Measurements from ENCODE around the gene STK32C. TPM values are rescaled to one million over a fixed set of nuclear protein-coding genes. Genes with fewer than 3 reads are reported as not detected.

Gene STK32C
- total and polyA plus RNA-seq, 3 donors from 2014 or later = 33.9 to 49.0 (median 34.2) TPM

DNA sequence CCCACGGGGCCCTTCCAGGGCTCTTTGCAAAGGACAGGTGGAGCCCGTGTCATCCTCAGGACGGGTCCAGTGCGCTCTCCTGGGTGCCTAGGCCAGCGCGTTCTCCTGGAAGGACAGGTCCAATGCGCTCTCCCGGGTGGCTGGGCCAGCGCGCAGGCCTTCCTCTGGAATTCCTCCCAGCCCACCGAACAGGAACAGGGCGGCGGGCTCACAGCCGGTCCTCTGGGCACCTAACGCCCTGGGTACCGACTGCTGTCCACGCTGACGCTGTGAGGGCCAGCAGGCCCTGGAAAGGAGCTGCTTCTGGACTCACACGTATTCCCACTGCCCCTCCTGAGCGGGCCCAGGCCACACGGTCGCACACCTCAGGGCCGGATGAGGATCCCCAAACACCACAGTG lies 49.3 kb downstream of the STK32C start:
- no peaks in the 10 kb centered on the region for H3K36me3 ChIP-seq (ENCODE audit: low read depth, missing control alignments)
- no peak overlapping the region for H3K27ac ChIP-seq
- no peak overlapping the region for H3K4me3 ChIP-seq
- WGBS, 2 donors = 90 to 93% methylated on average over 9 to 23 of the region's 23 CpGs
- no peaks in the 10 kb centered on the region for H3K27me3 ChIP-seq
- H3K9me3 ChIP-seq = no peaks in the 10 kb centered on the region
- intact Hi-C loops (cut with DNase I; ENCODE audit: low total_unique reads) = no loop called here
- DNase-seq = no peak
- TF ChIP-seq CTCF (IDR thresholded peaks at IDR 0.05) = no peak
- TF ChIP-seq POLR2A (IDR thresholded peaks at IDR 0.05) = no peak
- no peaks in the 10 kb centered on the region for H3K4me1 ChIP-seq

DNA sequence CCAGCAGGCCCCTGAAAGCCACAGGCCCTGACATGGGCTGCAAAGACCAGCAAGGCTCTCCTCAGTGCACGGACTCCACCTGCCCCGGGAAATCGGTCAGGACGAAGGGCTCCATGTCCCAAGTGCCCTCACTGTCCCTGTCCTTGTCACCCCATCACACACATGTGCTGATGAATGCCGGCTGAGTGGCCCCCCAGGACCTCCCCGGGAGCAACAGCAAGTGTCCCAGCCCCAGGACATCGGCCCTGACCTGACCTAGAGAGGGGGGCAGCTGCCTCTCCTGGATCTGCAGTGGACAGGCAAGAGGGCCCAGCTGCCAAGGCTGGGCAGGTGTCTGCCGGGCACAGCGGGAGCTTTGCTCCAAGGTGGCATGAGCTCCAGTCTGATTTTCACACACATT lies 49.8 kb downstream of the STK32C start:
- Histone ChIP-seq H3K4me1 (no peaks in the 10 kb centered on the region), H3K4me3 (no peak overlapping the region), H3K27ac (no peak overlapping the region), H3K27me3 (no peaks in the 10 kb centered on the region), H3K36me3 (ENCODE audit: low read depth, missing control alignments) (no peaks in the 10 kb centered on the region), H3K9me3 (no peaks in the 10 kb centered on the region)
- intact Hi-C loops (cut with DNase I; ENCODE audit: low total_unique reads) = no loop called here
- DNase-seq = no peak
- WGBS, 2 donors = 92 to 100% methylated on average over 2 to 9 of the region's 9 CpGs
- TF ChIP-seq POLR2A (IDR thresholded peaks at IDR 0.05) (no peak), CTCF (IDR thresholded peaks at IDR 0.05) (no peak)

GRCh38 chr10:132257271-132257670 lies 50.5 kb downstream of the STK32C start:
- no peak for TF ChIP-seq POLR2A (IDR thresholded peaks at IDR 0.05)
- no peak for TF ChIP-seq CTCF (IDR thresholded peaks at IDR 0.05)
- intact Hi-C loops (cut with DNase I; ENCODE audit: low total_unique reads) = no loop called here
- H3K27me3 ChIP-seq = no peaks in the 10 kb centered on the region
- H3K4me3 ChIP-seq = no peak overlapping the region
- WGBS, 2 donors = 89 to 95% methylated on average over 5 to 8 of the region's 8 CpGs
- no peaks in the 10 kb centered on the region for H3K4me1 ChIP-seq
- no peak overlapping the region for H3K27ac ChIP-seq
- H3K36me3 ChIP-seq (ENCODE audit: low read depth, missing control alignments) = no peaks in the 10 kb centered on the region
- H3K9me3 ChIP-seq = no peaks in the 10 kb centered on the region
- DNase-seq = no peak

- no peaks in the 10 kb centered on the region for H3K4me1 ChIP-seq
- H3K4me3 ChIP-seq = no peak overlapping the region
- no peak for DNase-seq
- H3K27ac ChIP-seq = no peak overlapping the region
- no peak for TF ChIP-seq POLR2A (IDR thresholded peaks at IDR 0.05)
- TF ChIP-seq CTCF (IDR thresholded peaks at IDR 0.05) = no peak
- H3K27me3 ChIP-seq = no peaks in the 10 kb centered on the region
- H3K36me3 ChIP-seq (ENCODE audit: low read depth, missing control alignments) = no peaks in the 10 kb centered on the region
- H3K9me3 ChIP-seq = no peaks in the 10 kb centered on the region
- intact Hi-C loops (cut with DNase I; ENCODE audit: low total_unique reads) = no loop called here
- 86% methylated on average over 5 of the region's 5 CpGs; no CpG with 5 or more reads in 1 of the 2 donors for WGBS, 2 donors
These were observed 50.9 kb downstream of the STK32C start for GRCh38 chr10:132256866-132257265.

DNA sequence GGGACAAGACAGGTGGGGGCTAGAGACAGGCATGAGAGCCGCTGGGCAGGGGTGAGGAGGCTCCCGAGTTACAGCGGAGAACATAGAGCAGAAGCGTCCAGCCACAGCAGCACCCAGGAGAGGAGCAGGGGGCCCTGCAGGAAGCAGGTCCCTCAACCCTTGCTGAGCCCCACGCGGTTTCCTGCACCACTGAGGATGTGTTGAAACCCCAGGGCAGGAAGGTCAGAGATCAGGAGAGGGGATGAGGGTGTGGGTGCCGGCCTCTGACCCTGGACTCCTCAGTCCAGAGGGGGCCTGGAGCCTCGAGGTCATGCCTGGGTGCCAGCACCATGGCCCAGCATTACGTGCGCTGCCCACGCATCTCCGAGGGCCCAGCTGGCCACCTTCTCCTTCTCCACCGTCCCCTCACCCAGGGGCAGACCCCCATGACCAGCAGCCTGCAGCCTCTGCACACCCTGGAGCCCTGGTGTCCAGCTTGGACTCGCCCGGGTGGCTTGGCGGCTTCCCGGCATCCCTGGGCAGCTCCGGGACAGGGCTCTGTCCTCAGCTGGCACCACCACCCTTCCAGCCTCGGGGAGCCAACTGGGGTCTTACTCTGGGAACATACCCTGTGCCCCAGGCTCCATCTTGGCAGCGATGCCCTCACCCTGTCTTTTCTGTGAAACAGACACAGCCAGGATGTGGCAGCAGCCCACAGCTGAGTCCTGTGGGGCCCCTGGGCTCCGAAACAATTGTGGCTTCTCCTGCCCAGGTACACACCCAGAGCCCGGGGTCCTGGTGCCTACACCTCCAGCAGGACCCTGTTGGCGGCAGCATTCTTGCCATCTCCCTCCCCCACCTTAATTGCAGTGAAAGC lies 52.0 kb downstream of the STK32C start:
- Histone ChIP-seq H3K36me3 (ENCODE audit: low read depth, missing control alignments) (no peaks in the 10 kb centered on the region), H3K9me3 (no peaks in the 10 kb centered on the region), H3K4me1 (no peaks in the 10 kb centered on the region), H3K27ac (no peak overlapping the region), H3K4me3 (no peak overlapping the region), H3K27me3 (no peaks in the 10 kb centered on the region)
- DNase-seq = no peak
- intact Hi-C loops (cut with DNase I; ENCODE audit: low total_unique reads) = no loop called here
- no peak for TF ChIP-seq POLR2A (IDR thresholded peaks at IDR 0.05)
- no peak for TF ChIP-seq CTCF (IDR thresholded peaks at IDR 0.05)
- WGBS, 2 donors = 87 to 91% methylated on average over 11 to 23 of the region's 23 CpGs

Data from testis (tissue), 3 donors.